Measurements from ENCODE around the gene SLC39A2.

DNA sequence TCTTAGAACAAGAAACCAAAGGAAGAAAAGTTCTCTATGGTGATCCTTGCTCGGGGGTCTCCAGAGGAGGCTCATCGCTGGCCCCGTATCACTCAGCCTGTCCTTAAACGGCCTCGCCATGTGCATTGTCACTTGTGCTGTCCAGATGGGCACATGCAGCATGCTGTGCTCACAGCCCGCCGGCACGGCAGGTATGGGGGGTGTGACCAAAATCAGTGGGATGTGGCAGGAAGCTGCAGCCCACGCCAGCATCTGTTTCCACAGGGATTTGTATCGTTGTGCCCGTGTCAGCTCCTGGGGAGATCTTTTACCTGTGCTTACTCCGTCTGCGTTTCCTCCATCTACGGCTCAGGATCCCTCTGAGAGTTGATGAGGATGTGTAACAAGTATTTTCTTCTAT is 2.6 kb upstream of the SLC39A2 start:
- TF ChIP-seq EZH2 (IDR thresholded peaks at IDR 0.05; ENCODE audit: borderline replicate concordance, low read depth, low read length, severe bottlenecking) (no peak), POLR2A (IDR thresholded peaks at IDR 0.05; ENCODE audit: low read depth, low read length) (no peak), POLR2AphosphoS5 (IDR thresholded peaks at IDR 0.05; ENCODE audit: insufficient read depth, low read depth, low read length) (no peak), GATA2 (IDR thresholded peaks at IDR 0.05; ENCODE audit: insufficient read depth, insufficient read length, low read depth, low read length) (no peak)
- TF ChIP-seq, protein P1, sequence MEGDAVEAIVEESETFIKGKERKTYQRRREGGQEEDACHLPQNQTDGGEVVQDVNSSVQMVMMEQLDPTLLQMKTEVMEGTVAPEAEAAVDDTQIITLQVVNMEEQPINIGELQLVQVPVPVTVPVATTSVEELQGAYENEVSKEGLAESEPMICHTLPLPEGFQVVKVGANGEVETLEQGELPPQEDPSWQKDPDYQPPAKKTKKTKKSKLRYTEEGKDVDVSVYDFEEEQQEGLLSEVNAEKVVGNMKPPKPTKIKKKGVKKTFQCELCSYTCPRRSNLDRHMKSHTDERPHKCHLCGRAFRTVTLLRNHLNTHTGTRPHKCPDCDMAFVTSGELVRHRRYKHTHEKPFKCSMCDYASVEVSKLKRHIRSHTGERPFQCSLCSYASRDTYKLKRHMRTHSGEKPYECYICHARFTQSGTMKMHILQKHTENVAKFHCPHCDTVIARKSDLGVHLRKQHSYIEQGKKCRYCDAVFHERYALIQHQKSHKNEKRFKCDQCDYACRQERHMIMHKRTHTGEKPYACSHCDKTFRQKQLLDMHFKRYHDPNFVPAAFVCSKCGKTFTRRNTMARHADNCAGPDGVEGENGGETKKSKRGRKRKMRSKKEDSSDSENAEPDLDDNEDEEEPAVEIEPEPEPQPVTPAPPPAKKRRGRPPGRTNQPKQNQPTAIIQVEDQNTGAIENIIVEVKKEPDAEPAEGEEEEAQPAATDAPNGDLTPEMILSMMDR (IDR thresholded peaks at IDR 0.05; ENCODE audit: extremely low read depth in 1 of 2, insufficient read depth in 1 of 2, low read depth in 1 of 2, low read length in 2 of 2): no peak
